ENCODE measurements around the gene GNG8. TPM values are rescaled to one million over a fixed set of nuclear protein-coding genes. Genes with fewer than 3 reads are reported as not detected.

GNG8 gene
- total and polyA plus RNA-seq, 2 of the 13 experiments (the other 11 are each of a cell fraction or from before 2014, with no cell fraction given): not detected

DNA sequence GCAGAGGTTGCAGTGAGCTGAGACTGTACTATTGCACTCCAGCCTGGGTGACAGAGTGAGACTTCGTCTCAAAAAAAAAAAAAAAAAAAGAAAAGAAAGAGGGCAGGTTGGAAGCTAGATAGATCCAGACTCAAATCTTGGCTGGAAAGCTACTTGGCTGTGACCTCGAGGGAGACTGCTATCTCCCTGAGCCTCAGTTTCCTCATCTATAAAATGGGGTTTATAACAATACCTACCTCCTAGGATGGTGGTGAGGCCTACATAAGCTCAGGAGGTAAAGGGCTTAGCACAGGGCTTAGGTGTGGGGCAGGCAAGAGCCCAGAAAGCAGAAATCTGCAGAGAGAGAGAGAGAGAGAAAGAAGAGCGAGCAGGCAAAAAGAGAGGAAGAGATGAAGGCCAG is 49.2 kb upstream of the GNG8 start:
- BruUV-seq (replicated peaks): no TSS peak
- no peaks in the 10 kb centered on the region for H3K79me2 ChIP-seq (ENCODE audit: insufficient read depth, low read length)
- no peaks in the 10 kb centered on the region for H3K9me3 ChIP-seq (ENCODE audit: low read length)
- CTCF ChIA-PET (ENCODE audit: low intra/inter-chr PET ratio, low total read pairs): no interaction called here
- H4K20me1 ChIP-seq (ENCODE audit: insufficient read depth, low read length): no peaks in the 10 kb centered on the region
- H3K4me2 ChIP-seq (ENCODE audit: low read depth, low read length): no peak overlapping the region
- no peaks in the 10 kb centered on the region for H3K4me1 ChIP-seq (ENCODE audit: insufficient read depth, low read length)
- no peak overlapping the region for H2AFZ ChIP-seq (ENCODE audit: low read length)
- POLR2A ChIA-PET: no interaction called here
- no peak overlapping the region for H3K27ac ChIP-seq (ENCODE audit: extremely low read length, insufficient read depth, low read length)
- no peak for DNase-seq (ENCODE audit: low spot score)
- H3K4me3 ChIP-seq (replicated peaks in 1 of 3; ENCODE audit: insufficient read depth in 1 of 3, low read depth in 2 of 3, low read length in 3 of 3): no peak overlapping the region
- in situ Hi-C loops (cut with HindIII; ENCODE audit: extremely low pct_ligation_motif_present, low pct_unique_long_range_greater_than_20kb): no loop called here
- H3K27me3 ChIP-seq (ENCODE audit: control insufficient read depth in 1 of 2, insufficient read depth in 2 of 2, low read length in 2 of 2): no peaks in the 10 kb centered on the region
- 80% methylated on average over 3 of the region's 3 CpGs for WGBS (ENCODE audit: low lambda C conversion rate)
- intact Hi-C loops (cut with micrococcal nuclease; ENCODE audit: unreplicated experiment): no loop called here
- no peak overlapping the region for H3K9ac ChIP-seq (ENCODE audit: insufficient read depth, low read depth, low read length)
- ATAC-seq: no peak
- peaks cover 17 to 51% of the 10 kb centered on the region in 2 experiments for H3K36me3 ChIP-seq (replicated peaks in 1 of 2; ENCODE audit: control insufficient read depth in 1 of 2, insufficient read depth in 2 of 2, low read length in 2 of 2)
- TF ChIP-seq ZMYM2 (CRISPR knock-in tag; IDR thresholded peaks at IDR 0.05) (no peak), ZNF629 (CRISPR knock-in tag; conservative IDR thresholded peaks at IDR 0.05) (peak; percentile 63; the same call in 1 of the 2 replicates), SNRNP70 (IDR thresholded peaks at IDR 0.05; ENCODE audit: low read depth, low read length) (no peak), FOXM1 (CRISPR knock-in tag; IDR thresholded peaks at IDR 0.05) (no peak)
- TF ChIP-seq, protein P1, sequence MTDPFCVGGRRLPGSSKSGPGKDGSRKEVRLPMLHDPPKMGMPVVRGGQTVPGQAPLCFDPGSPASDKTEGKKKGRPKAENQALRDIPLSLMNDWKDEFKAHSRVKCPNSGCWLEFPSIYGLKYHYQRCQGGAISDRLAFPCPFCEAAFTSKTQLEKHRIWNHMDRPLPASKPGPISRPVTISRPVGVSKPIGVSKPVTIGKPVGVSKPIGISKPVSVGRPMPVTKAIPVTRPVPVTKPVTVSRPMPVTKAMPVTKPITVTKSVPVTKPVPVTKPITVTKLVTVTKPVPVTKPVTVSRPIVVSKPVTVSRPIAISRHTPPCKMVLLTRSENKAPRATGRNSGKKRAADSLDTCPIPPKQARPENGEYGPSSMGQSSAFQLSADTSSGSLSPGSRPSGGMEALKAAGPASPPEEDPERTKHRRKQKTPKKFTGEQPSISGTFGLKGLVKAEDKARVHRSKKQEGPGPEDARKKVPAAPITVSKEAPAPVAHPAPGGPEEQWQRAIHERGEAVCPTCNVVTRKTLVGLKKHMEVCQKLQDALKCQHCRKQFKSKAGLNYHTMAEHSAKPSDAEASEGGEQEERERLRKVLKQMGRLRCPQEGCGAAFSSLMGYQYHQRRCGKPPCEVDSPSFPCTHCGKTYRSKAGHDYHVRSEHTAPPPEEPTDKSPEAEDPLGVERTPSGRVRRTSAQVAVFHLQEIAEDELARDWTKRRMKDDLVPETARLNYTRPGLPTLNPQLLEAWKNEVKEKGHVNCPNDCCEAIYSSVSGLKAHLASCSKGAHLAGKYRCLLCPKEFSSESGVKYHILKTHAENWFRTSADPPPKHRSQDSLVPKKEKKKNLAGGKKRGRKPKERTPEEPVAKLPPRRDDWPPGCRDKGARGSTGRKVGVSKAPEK (CRISPR knock-in tag; IDR thresholded peaks at IDR 0.05; ENCODE audit: borderline replicate concordance): no peak
- TF ChIP-seq, protein P2, sequence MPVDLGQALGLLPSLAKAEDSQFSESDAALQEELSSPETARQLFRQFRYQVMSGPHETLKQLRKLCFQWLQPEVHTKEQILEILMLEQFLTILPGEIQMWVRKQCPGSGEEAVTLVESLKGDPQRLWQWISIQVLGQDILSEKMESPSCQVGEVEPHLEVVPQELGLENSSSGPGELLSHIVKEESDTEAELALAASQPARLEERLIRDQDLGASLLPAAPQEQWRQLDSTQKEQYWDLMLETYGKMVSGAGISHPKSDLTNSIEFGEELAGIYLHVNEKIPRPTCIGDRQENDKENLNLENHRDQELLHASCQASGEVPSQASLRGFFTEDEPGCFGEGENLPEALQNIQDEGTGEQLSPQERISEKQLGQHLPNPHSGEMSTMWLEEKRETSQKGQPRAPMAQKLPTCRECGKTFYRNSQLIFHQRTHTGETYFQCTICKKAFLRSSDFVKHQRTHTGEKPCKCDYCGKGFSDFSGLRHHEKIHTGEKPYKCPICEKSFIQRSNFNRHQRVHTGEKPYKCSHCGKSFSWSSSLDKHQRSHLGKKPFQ (CRISPR knock-in tag; IDR thresholded peaks at IDR 0.05; ENCODE audit: insufficient replicate concordance): no peak
- FAIRE-seq: no peak
